OCI-LY1 (cell line): ENCODE results near the gene GIPC3.

Experiments
- CTCF ChIP-seq: fragments of 200-600 bp; sonication (generic), shearing (Covaris generic); IDR thresholded peaks from 2 replicates; pipeline ENCODE4 v1.5.1; 2017; ENCODE audit warnings: mild to moderate bottlenecking, antibody characterized with exemption, low read length, moderate library complexity, mixed read lengths
- EZH2 ChIP-seq: fragments of 200-600 bp; sonication (generic), shearing (Covaris generic); IDR thresholded peaks from 2 replicates; pipeline ENCODE4 v1.8.0; 2017; ENCODE audit warnings: borderline replicate concordance, mixed run types, mild to moderate bottlenecking, antibody characterized with exemption, low read length, moderate library complexity, mixed read lengths

- no peak for TF ChIP-seq CTCF
- TF ChIP-seq EZH2: no peak
Measured at GRCh38 chr19:3591876-3592613, 6.8 kb downstream of the GIPC3 start.
